ENCODE data around the gene EDEM2.
"Not testable (repeated sequence)": the region's sequence is repeated elsewhere in the genome, so short reads cannot be mapped to it uniquely, and the experiment has no call there.

The EDEM2 gene

GRCh38 chr20:35121186-35121585 lies 25.9 kb downstream of the EDEM2 start:
- Histone ChIP-seq H3K4me3 (ENCODE audit: extremely low read depth, insufficient read depth, low read length, poor library complexity, severe bottlenecking) (no peak overlapping the region), H3K4me1 (ENCODE audit: control insufficient read depth, insufficient read depth, low read length, poor library complexity, severe bottlenecking) (peaks cover 3% of the 10 kb centered on the region), H3K27ac (ENCODE audit: low read depth, low read length, severe bottlenecking) (no peak overlapping the region), H3K36me3 (ENCODE audit: control insufficient read depth, insufficient read depth, low read length) (peaks cover 45% of the 10 kb centered on the region), H3K9me3 (ENCODE audit: control insufficient read depth, low read length) (no peaks in the 10 kb centered on the region)
- WGBS, 2 experiments (ENCODE audit: insufficient coverage in 2 of 2) = 91 to 94% methylated on average over 7 of the region's 7 CpGs

DNA sequence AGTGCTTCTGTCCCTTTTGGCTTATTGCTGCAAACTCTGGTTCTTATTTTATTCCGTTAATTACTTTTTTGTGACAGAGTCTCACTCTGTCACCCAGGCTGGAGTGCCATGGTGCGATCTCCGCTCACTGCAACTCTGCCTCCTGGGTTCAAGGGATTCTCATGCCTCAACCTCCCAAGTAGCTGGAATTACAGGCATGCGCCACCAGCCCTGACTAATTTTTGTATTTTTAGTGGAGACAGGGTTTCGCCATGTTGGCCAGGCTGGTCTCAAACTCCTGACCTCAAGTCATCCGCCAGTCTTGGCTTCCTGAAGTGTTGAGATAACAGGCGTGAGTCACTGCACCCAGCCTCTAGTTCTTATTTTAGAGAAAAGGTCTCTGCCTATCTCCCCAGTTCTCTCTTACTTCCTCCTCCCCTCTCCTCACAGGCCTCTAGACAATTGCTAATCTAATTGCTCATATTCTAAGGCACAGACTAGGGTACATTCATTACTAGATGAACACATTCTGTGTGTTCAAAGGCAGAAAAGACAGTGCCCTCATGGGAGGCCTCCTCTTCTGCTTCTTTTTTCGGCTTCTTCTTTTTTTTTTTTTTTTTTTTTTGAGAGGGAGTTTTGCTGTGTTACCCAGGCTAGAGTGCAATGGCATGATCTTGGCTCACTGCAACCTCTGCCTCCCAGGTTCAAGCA lies 27.0 kb downstream of the EDEM2 start:
- Histone ChIP-seq H3K4me3 (ENCODE audit: extremely low read depth, insufficient read depth, low read length, poor library complexity, severe bottlenecking) (no peak overlapping the region), H3K4me1 (ENCODE audit: control insufficient read depth, insufficient read depth, low read length, poor library complexity, severe bottlenecking) (peaks cover 3% of the 10 kb centered on the region), H3K9me3 (ENCODE audit: control insufficient read depth, low read length) (no peaks in the 10 kb centered on the region), H3K36me3 (ENCODE audit: control insufficient read depth, insufficient read depth, low read length) (peaks cover 44% of the 10 kb centered on the region), H3K27ac (ENCODE audit: low read depth, low read length, severe bottlenecking) (no peak overlapping the region)
- 90 to 93% methylated on average over 5 to 6 of the region's 8 CpGs for WGBS, 2 experiments (ENCODE audit: insufficient coverage in 2 of 2)

- no peaks in the 10 kb centered on the region for H3K9me3 ChIP-seq (ENCODE audit: control insufficient read depth, low read length)
- H3K27ac ChIP-seq (ENCODE audit: low read depth, low read length, severe bottlenecking) = no peak overlapping the region
- H3K4me3 ChIP-seq (ENCODE audit: extremely low read depth, insufficient read depth, low read length, poor library complexity, severe bottlenecking) = no peak overlapping the region
- peaks cover 40% of the 10 kb centered on the region for H3K36me3 ChIP-seq (ENCODE audit: control insufficient read depth, insufficient read depth, low read length)
- WGBS, 2 experiments (ENCODE audit: insufficient coverage in 2 of 2) = 94 to 100% methylated on average over 1 of the region's 1 CpG
- peaks cover 3% of the 10 kb centered on the region for H3K4me1 ChIP-seq (ENCODE audit: control insufficient read depth, insufficient read depth, low read length, poor library complexity, severe bottlenecking)
Measured at GRCh38 chr20:35117629-35118028, 29.5 kb downstream of the EDEM2 start.

DNA sequence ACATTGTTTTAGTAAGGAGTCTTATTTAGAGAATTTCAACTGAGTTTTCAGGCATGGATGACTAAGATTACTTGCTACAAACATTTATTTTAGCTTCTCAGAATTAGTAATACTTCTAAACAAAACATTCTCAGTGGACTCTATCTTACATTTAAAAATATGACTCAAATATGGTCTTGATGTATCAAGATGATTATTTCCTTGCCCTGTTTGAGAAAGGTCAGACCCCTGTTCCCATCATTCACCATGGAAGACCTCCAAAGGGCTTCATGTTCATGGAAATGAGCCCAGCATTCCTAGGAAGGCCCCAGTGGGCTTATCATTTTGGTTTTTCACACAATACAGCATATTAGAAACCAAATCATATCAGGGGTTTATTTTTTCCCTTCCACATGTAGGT lies 29.9 kb downstream of the EDEM2 start:
- H3K36me3 ChIP-seq (ENCODE audit: control insufficient read depth, insufficient read depth, low read length) = peaks cover 39% of the 10 kb centered on the region
- H3K27ac ChIP-seq (ENCODE audit: low read depth, low read length, severe bottlenecking) = no peak overlapping the region
- H3K9me3 ChIP-seq (ENCODE audit: control insufficient read depth, low read length) = no peaks in the 10 kb centered on the region
- H3K4me3 ChIP-seq (ENCODE audit: extremely low read depth, insufficient read depth, low read length, poor library complexity, severe bottlenecking) = no peak overlapping the region
- H3K4me1 ChIP-seq (ENCODE audit: control insufficient read depth, insufficient read depth, low read length, poor library complexity, severe bottlenecking) = peaks cover 3% of the 10 kb centered on the region

- Histone ChIP-seq H3K36me3 (ENCODE audit: control insufficient read depth, insufficient read depth, low read length) (peaks cover 31% of the 10 kb centered on the region), H3K27ac (ENCODE audit: low read depth, low read length, severe bottlenecking) (no peak overlapping the region), H3K4me1 (ENCODE audit: control insufficient read depth, insufficient read depth, low read length, poor library complexity, severe bottlenecking) (peaks cover 5% of the 10 kb centered on the region), H3K4me3 (ENCODE audit: extremely low read depth, insufficient read depth, low read length, poor library complexity, severe bottlenecking) (no peak overlapping the region), H3K9me3 (ENCODE audit: control insufficient read depth, low read length) (no peaks in the 10 kb centered on the region)
- 91 to 100% methylated on average over 4 of the region's 4 CpGs for WGBS, 2 experiments (ENCODE audit: insufficient coverage in 2 of 2)
Measured at GRCh38 chr20:35116258-35116657, 30.9 kb downstream of the EDEM2 start.

GRCh38 chr20:35115606-35116005 lies 31.5 kb downstream of the EDEM2 start:
- Histone ChIP-seq H3K27ac (ENCODE audit: low read depth, low read length, severe bottlenecking) (no peak overlapping the region), H3K36me3 (ENCODE audit: control insufficient read depth, insufficient read depth, low read length) (peaks cover 31% of the 10 kb centered on the region), H3K4me1 (ENCODE audit: control insufficient read depth, insufficient read depth, low read length, poor library complexity, severe bottlenecking) (peaks cover 9% of the 10 kb centered on the region), H3K9me3 (ENCODE audit: control insufficient read depth, low read length) (no peaks in the 10 kb centered on the region), H3K4me3 (ENCODE audit: extremely low read depth, insufficient read depth, low read length, poor library complexity, severe bottlenecking) (no peak overlapping the region)
- WGBS, 2 experiments (ENCODE audit: insufficient coverage in 2 of 2) = 88 to 95% methylated on average over 6 to 7 of the region's 11 CpGs

GRCh38 chr20:35112276-35112675 lies 34.9 kb downstream of the EDEM2 start:
- not testable (repeated sequence) for H3K4me1 ChIP-seq (ENCODE audit: control insufficient read depth, insufficient read depth, low read length, poor library complexity, severe bottlenecking); H3K9me3 ChIP-seq (ENCODE audit: control insufficient read depth, low read length); H3K4me3 ChIP-seq (ENCODE audit: extremely low read depth, insufficient read depth, low read length, poor library complexity, severe bottlenecking); H3K27ac ChIP-seq (ENCODE audit: low read depth, low read length, severe bottlenecking)
- 0% methylated on average over 1 of the region's 5 CpGs; no CpG with 5 or more reads in 1 of the 2 experiments for WGBS, 2 experiments (ENCODE audit: insufficient coverage in 2 of 2)
- H3K36me3 ChIP-seq (ENCODE audit: control insufficient read depth, insufficient read depth, low read length) = peaks cover 15% of the 10 kb centered on the region

DNA sequence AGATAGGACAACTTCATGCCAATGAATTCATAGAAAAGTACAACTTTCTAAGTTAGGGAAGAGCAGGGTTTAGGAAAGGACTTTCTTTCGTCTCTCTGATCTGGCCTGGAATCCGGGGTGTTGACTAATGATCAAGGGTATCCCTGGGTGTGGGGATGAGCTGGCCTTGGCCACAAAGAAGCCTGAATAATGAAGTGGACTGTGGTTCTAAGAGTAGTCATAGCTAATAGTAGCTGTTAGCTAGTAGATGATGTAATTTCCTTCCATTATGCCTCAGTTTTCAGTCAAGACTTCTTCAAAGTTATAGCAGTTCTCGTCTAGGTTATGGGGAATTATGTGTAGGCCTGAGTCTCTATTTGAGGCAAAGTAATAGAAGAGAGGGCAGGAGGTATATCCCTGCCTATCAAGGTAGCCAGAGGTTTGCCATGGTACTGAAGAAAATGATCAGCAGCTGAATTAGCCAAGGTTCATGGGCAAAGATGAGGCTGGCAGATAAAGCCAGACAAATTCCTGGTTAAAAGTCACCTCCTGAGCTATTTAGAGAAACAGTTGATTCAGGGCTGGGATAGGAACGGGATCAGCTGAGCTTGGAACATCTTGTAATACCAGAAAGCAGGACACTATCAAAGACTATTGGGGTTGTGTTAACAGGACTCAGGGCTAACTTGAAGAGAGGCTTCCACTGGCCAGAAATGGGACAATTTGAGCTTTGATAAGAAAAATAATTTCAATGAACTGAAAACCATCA lies 35.8 kb downstream of the EDEM2 start:
- no peak overlapping the region for H3K4me3 ChIP-seq (ENCODE audit: extremely low read depth, insufficient read depth, low read length, poor library complexity, severe bottlenecking)
- peak overlapping the region; percentile 24 for H3K27ac ChIP-seq (ENCODE audit: low read depth, low read length, severe bottlenecking)
- WGBS, 2 experiments (ENCODE audit: insufficient coverage in 2 of 2) = 91 to 96% methylated on average over 3 to 4 of the region's 4 CpGs
- H3K4me1 ChIP-seq (ENCODE audit: control insufficient read depth, insufficient read depth, low read length, poor library complexity, severe bottlenecking) = peaks cover 6% of the 10 kb centered on the region
- peaks cover 15% of the 10 kb centered on the region for H3K36me3 ChIP-seq (ENCODE audit: control insufficient read depth, insufficient read depth, low read length)
- H3K9me3 ChIP-seq (ENCODE audit: control insufficient read depth, low read length) = no peaks in the 10 kb centered on the region

DNA sequence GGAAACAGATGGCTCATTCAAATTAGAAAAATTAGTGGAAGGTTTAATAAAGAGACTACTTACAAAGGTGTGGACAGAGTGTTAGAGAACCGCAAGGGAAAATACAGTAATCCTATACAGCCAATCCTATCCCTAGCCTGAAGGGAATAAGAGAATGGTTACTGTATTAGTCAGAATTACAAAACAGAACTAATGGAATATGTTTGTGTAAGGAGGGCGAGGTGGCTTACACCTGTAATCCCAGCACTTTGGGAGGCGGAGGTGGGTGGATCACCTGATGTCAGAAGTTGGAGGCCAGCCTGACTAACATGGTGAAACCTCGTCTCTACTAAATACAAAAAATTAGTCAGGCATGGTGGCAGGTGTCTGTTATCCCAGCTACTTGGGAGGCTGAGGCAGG lies 38.2 kb downstream of the EDEM2 start:
- Histone ChIP-seq H3K9me3 (ENCODE audit: control insufficient read depth, low read length) (no peaks in the 10 kb centered on the region), H3K4me3 (ENCODE audit: extremely low read depth, insufficient read depth, low read length, poor library complexity, severe bottlenecking) (no peak overlapping the region), H3K4me1 (ENCODE audit: control insufficient read depth, insufficient read depth, low read length, poor library complexity, severe bottlenecking) (peaks cover 6% of the 10 kb centered on the region), H3K27ac (ENCODE audit: low read depth, low read length, severe bottlenecking) (no peak overlapping the region), H3K36me3 (ENCODE audit: control insufficient read depth, insufficient read depth, low read length) (no peaks in the 10 kb centered on the region)
- 93% methylated on average over 2 of the region's 4 CpGs; no CpG with 5 or more reads in 1 of the 2 experiments for WGBS, 2 experiments (ENCODE audit: insufficient coverage in 2 of 2)

- no CpG with 5 or more reads among the region's 1 CpG for WGBS, 2 experiments (ENCODE audit: insufficient coverage in 2 of 2)
- Histone ChIP-seq H3K27ac (ENCODE audit: low read depth, low read length, severe bottlenecking) (no peak overlapping the region), H3K4me1 (ENCODE audit: control insufficient read depth, insufficient read depth, low read length, poor library complexity, severe bottlenecking) (peaks cover 6% of the 10 kb centered on the region)
Measured at GRCh38 chr20:35106827-35107380, 40.2 kb downstream of the EDEM2 start.

More at GRCh38 chr20:35106827-35107380, 40.2 kb downstream of the EDEM2 start:
- Histone ChIP-seq H3K9me3 (ENCODE audit: control insufficient read depth, low read length) (no peaks in the 10 kb centered on the region), H3K36me3 (ENCODE audit: control insufficient read depth, insufficient read depth, low read length) (no peaks in the 10 kb centered on the region), H3K4me3 (ENCODE audit: extremely low read depth, insufficient read depth, low read length, poor library complexity, severe bottlenecking) (no peak overlapping the region)
